Mucosa of gallbladder (tissue), 1 donor: ENCODE data around the gene RAPGEF5. TPM values are rescaled to one million over a fixed set of nuclear protein-coding genes. Genes with fewer than 3 reads are reported as not detected.

Experiments
- DNase-seq: peaks from one replicate; pipeline ENCODE4 v3.0.0-alpha.2; 2020; ENCODE audit warnings: low spot score
- total RNA-seq: library from RNA; stranded (reverse); gene quantifications from one replicate; pipeline ENCODE4 v1.2.1, GENCODE V29; 2021
- donor health status: DM: no; HTN: no; CAD: no.

The RAPGEF5 gene
- total RNA-seq, 1 donor from 2014 or later, result 53.4 TPM

DNA sequence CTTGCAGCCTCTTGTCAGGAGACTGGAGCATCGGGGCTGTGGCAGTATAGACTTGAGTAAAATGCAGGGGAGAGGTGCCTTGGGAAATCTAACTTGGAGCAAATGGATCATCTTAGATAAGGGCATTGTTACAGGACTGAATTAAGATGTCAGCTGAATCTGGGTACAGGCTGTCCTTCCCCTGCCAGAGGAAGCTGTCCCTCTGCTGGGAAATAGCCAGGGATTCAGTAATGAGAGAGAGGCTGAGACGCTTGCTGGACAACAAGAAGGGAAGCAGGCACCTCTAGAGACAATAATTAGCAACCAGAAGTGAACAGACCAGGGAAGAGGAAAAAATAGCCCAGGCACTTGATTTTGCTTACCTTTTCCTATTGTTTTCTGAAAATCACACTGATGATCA lies 20.7 kb upstream of the RAPGEF5 start:
- DNase-seq, result no peak

- DNase-seq, result no peak
Observed at GRCh38 chr7:22375359-22376048, 18.6 kb upstream of the RAPGEF5 start.

GRCh38 chr7:22373911-22374310 lies 17.0 kb upstream of the RAPGEF5 start:
- DNase-seq, result no peak

DNA sequence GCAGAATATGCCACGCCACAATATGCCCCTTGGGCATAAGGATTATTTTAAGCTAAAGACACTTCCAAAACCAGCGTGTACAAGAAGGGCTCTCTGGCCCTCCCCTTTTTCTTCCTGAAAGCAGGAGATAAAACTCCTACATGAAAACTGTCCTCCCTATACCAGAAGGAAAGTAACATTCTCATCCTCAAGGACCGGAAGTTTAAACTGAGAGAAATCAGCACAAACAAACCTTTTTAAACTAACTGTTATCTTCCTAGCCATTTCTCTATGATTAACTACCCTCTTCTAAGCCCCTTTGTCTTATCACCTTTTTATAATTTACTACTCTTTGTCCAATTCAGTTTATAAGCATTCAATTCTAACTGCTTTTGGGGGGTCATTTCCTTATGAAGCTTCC lies 16.4 kb upstream of the RAPGEF5 start:
- no peak for DNase-seq

DNA sequence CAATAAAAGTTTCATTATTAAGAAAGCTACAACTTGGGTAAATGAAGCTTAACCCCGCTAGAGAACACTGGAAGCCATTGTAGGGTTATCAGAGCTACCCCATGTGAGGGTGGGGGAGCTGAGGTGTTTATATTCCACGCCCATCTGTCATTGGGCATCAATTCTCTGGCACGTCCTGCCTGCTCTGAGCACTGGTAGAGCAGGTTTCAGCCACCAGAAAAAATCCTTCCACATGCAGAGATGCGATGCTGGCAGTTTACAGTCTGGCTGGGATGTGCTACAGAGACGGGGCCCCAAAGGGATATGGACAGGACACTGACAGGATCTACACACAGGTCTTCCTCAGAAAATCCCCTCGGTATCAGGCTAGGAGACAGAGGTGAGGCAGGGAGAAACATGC lies 15.9 kb upstream of the RAPGEF5 start:
- peak; percentile 67 for DNase-seq

GRCh38 chr7:22371878-22372277 lies 14.9 kb upstream of the RAPGEF5 start:
- DNase-seq, result no peak

DNA sequence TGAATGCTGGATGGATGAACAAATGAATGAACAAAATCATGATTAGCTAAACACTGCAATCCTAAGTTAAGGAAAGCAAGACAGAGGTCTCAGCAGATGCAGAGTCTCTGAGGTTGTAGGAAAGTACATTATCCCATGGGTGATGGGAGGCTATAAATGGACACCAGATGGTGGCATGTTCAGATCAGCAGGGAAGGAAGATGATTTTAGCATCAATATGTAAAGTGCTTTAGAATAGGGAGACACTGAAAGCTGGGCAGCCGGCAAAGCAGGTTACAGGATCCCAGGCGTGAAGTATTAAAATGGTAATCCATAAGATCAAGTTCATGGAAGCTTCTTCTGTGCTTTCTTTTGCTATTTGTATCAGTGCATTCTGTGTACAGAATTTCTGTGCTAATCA lies 7.9 kb upstream of the RAPGEF5 start:
- no peak for DNase-seq

GRCh38 chr7:22363756-22364422 lies 6.9 kb upstream of the RAPGEF5 start:
- DNase-seq, result no peak

DNA sequence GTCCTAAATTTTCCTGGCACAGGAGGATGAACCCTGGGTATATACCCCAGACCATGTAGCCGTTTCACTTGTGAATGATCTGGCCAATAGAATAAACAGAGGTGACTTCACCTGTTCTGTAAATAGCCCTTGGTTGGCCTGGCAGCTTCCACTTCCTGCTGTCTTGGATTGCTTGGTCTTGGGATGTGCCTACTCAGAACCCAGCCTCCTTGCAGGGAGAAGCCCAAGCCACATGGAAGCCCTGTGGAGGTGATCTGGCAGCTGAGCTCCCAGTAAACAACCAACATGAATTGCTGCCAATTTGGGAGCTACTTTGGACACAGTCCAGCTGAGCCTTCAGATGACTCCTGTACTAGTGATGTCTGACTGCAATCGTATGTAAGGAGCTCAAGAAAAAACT lies 4.8 kb upstream of the RAPGEF5 start:
- DNase-seq, result peak; percentile 87

- no peak for DNase-seq
Observed at GRCh38 chr7:22361320-22361719, 4.4 kb upstream of the RAPGEF5 start.

GRCh38 chr7:22358820-22359697 lies 2.1 kb upstream of the RAPGEF5 start:
- no peak for DNase-seq

DNA sequence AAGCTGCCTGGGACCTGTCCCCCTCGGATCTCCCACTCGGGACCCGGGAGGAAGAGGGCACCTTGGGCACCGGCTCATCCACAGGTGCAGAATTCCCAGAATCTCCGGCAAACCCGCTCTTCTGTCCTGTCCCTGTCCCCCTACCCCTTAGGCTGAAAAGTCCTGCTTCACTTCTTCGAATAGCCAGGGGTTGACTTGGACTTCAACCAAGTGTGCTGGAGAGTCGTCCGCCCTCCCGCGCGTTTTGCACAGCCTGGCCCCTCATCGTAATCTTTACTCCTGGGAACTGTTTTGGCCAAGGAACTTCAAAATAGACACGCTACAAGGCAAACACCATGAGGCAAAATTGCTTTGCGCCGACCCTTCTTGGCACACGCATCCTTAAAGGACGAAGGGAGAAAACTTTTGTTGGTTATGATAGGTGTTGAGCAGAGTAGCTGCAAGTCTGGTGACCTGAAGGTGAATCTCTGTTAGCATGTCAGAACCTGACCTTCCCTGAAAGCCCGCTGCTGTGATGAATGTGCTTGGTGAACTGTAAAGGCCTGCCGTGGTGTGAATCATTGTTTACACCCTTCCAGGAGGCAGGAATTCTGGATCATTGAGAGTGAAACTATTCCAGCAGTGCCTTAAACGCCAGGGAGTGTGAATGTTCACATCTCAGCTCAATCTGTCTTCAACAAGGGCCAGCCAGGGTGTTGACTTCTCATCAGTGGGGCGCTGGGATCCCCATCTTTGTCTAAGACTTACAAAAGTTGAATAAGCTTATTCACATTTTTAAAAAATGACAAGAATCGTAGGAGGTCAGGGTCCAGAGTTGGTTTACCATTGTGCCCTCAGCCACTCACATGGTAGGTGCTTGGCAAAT lies 589 bp upstream of the RAPGEF5 start:
- peak; percentile 36 for DNase-seq

DNA sequence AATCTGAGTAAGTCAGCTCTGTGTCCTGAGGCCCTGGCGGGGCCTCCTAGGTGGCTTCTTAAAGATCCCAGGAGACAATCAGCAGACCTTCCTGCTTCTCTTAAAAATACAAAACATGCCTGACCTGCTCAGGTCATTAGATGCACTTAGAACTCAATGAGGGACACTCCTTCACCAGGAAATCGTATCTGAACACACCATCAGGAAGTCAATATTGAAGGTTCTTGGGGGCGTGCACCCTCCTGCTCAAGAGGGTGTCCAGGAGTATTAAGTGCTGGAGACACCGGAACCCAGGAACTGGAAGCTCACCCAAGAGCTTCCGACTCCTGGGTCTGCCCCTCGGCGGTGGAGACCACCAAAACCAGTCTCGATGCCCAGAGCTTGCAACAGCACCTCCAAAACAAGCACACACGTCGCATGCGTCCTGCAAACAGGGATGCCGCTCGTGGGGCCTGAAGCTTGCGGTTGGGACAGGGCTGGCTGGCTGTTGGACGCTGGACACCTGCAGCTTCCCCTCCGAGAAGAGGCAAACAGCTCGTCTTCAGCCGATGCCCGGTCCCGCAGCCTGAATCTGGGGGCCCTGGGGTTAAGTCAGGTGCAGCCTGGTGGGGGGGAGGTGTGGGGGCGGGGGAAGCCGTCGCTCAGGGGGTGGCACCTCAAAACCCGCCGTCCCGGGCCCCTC lies 803 bp downstream of the RAPGEF5 start:
- DNase-seq, result peak; percentile 17

DNA sequence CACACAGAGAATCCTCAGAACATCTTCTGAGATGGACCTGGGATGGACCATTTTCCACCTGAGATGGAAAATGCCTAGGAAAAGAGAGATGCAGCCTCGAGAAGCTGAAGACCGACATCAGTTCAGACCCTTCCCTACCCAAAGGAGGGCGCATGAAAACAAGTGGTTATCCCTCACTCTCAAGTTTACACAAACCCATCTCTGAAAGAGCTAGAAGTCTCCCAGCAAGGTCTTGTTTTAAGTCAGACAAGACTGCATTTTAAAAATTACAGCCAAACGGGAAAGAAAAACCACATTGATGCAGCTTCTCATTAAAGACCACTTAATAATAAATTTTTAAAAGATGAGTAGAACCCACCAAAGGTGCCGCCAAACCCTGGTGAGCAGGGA lies 1.3 kb downstream of the RAPGEF5 start:
- DNase-seq, result no peak

- DNase-seq, result no peak
Observed at GRCh38 chr7:22354462-22354861, 2.5 kb downstream of the RAPGEF5 start.

DNA sequence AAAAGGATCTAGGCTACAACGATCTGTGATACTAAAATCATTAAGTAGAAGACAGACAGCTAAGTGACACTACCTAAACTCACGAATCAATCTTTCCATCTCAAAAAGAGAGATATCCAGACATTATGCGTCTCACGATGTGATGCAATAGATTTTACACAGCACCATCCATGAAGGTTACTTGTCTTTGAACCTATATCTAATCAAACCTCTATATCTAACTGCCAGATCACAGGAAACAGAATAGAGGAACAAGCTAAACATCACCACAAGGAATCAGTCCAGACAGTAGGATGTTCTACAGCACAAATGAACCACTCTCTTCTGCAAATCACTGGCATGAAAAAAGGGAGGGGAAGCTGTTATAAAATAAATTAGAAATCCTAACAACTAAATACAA lies 4.1 kb downstream of the RAPGEF5 start:
- DNase-seq, result no peak

DNA sequence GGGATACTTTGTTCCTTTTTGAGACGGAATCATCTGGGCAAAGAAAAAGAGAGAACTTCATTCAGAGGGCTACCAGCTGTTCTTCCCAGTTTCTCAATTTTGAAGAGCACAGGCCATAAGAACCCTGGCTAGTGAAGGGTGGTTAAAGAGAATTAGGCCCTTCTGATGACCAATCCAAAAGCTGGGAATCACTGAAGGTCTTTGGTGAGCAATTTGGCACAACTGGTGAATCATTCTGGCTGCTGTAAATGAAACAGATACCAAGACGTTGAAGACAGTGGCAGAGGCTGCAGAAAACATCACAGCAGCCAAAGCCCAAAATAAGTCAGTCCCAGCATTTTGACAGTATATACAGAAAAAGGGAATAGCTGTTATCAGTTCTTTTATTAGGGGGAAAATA lies 5.1 kb downstream of the RAPGEF5 start:
- no peak for DNase-seq

DNA sequence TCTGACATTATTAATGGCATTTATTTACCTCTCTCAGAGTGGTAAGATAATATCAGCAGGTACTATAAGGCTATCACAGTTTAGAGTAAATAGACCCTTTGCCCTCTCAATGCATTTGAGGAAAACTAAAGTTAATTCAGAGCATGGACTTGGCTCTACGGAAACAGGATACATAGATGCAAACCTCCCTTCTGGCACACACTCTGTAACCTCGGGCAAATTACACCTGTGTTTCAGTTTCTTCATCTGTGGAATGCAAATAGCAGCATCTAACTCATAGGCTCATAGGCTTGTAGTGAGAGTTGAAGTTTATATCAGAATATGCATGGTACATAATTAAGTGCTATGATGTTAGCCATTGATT lies 5.6 kb downstream of the RAPGEF5 start:
- peak; percentile 23 for DNase-seq

DNA sequence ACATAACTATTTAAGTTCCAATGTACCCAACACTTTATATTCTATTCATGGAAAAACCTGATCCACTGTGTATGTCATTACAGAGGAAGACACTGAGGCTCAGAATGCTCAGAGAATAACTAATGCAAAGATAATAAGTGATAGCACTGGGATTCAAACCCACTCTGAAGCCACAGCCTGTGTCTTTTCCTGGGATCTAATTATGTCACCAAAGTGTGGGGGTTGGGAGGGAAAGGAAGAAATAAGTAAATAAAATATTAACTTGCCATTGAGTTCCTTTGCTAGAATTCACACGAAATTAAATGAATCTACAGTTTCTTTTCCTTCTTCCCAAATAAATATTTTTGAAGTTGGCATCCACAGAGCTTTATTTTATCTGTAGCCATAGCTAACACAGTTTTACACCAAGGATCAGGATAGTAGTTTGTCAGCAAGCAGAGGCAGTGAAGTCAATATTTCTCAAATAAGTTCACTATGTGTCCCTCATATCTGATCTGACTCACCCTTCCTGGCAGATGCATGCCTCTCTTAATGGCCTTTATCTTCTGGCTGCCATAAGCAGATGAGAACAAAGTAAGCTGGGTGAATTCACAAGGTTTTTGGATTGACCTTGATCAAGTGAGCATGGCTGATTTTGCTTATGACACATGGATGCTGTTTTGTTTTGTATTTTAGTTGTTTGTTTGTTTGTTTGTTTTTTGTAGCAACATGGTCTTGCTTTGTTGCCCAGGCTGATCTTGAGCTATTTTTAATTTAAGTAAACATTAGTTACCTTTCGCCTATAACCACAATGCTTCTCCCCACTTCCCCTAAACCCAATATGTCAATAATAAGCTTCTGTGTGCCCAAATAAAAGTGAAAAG lies 6.3 kb downstream of the RAPGEF5 start:
- peak; percentile 59 for DNase-seq

DNA sequence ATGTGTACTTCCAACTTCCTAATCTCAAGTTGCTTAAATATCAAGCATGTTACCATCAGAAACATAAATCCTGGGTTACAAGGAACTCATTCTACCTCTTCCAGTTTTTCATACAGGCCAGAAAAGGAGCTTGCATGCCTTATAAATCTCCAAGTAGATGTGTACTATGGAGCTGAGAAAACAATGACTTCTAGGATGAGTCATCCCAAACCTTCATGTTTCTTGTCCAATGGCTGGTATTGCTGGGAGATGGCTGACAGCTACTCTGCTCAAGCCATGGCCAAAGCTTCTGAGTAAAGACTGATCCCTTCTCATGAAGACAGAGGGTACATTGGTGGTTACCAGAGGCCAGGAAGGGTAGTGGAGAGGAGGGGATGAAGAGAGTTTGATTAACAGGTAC lies 8.6 kb downstream of the RAPGEF5 start:
- no peak for DNase-seq
